Breast epithelium (tissue), 4 donors: ENCODE data around the gene CES4A. TPM values are rescaled to one million over a fixed set of nuclear protein-coding genes. Genes with fewer than 3 reads are reported as not detected.

Source experiments
- DNase-seq, 2 donors: peaks; one replicate each; pipeline ENCODE4 v3.0.0-alpha.2; 2019; ENCODE audit warnings: low spot score in 2 of 2
- H3K27ac ChIP-seq, 2 donors: fragments of 200-600 bp; sonication (generic) in 1 of 2; one replicate each; pipeline ENCODE4 v1.5.1; 2016 to 2019; ENCODE audit warnings: mild to moderate bottlenecking in 1 of 2
- H3K27me3 ChIP-seq, 2 donors: fragments of 200-600 bp; sonication (generic) in 1 of 2; one replicate each; pipeline versions ENCODE4 v1.5.1 to v1.6.0; 2017 to 2019; ENCODE audit warnings: control low read depth in 1 of 2, mild to moderate bottlenecking in 1 of 2
- H3K36me3 ChIP-seq: fragments of 200-600 bp; one replicate; pipeline ENCODE4 v1.5.1; 2019
- H3K4me1 ChIP-seq, 2 donors: fragments of 200-600 bp; sonication (generic); one replicate each; pipeline ENCODE4 v1.5.1; 2016 to 2019; ENCODE audit warnings: control low read depth in 1 of 2
- H3K4me3 ChIP-seq, 3 donors: fragments of 200-600 bp; sonication (generic); 1 replicate in 2 of 3; 2 replicates in 1 of 3; pipeline ENCODE4 v1.5.1; 2016 to 2019; ENCODE audit warnings: mild to moderate bottlenecking in 3 of 3, moderate library complexity in 2 of 3
- H3K9me3 ChIP-seq, 2 donors: fragments of 200-600 bp; sonication (generic) in 1 of 2; one replicate each; pipeline ENCODE4 v1.5.1; 2016 to 2019; ENCODE audit warnings: control low read depth in 1 of 2
- CTCF ChIP-seq, 3 donors: fragments of 450-650 bp; IDR thresholded peaks; one replicate each; pipeline ENCODE4 v1.5.1; 2016 to 2017; ENCODE audit warnings: antibody characterized with exemption in 3 of 3, mild to moderate bottlenecking in 3 of 3, moderate library complexity in 3 of 3
- POLR2A ChIP-seq: fragments of 450-650 bp; IDR thresholded peaks from one replicate; pipeline ENCODE4 v1.6.1; 2016; ENCODE audit warnings: antibody characterized with exemption, mild to moderate bottlenecking, moderate library complexity
- POLR2AphosphoS5 ChIP-seq, 3 donors: sonication (generic); formaldehyde crosslinking; IDR thresholded peaks; one replicate each; pipeline ENCODE4 v1.6.1; 2017; ENCODE audit warnings: antibody characterized with exemption in 3 of 3
- intact Hi-C: fragments of 100-400 bp; cut with DNase I; formaldehyde crosslinking; loops from one replicate; pipeline ENCODE4 v1.15.1; 2023; ENCODE audit warnings: low total_unique reads
- total RNA-seq, 3 donors: library from RNA; depleted of rRNA; stranded (reverse); fragments of >200 nt; gene quantifications; one replicate each; pipeline ENCODE4 v1.1.0, GENCODE V29; 2016

CES4A gene
- total RNA-seq, 3 donors from 2014 or later = 9.0 to 19.6 (median 11.1) TPM

GRCh38 chr16:67025210-67025550, 36.8 kb downstream of the CES4A start:
- H3K4me1 ChIP-seq = peaks cover 0 to under 1% of the 10 kb centered on the region in 2 donors
- H3K27ac ChIP-seq = no peak overlapping the region
- no peak overlapping the region for H3K4me3 ChIP-seq
- no peaks in the 10 kb centered on the region for H3K9me3 ChIP-seq
- TF ChIP-seq POLR2AphosphoS5 (IDR thresholded peaks at IDR 0.05) = no peak
- H3K36me3 ChIP-seq = no peaks in the 10 kb centered on the region
- DNase-seq = peak in 1 of 2 donors; percentile 9
- intact Hi-C loops = no loop called here
- no peaks in the 10 kb centered on the region for H3K27me3 ChIP-seq

- intact Hi-C loops = no loop called here
- Histone ChIP-seq H3K4me1 (peaks cover 5 to 8% of the 10 kb centered on the region in 2 donors), H3K36me3 (no peaks in the 10 kb centered on the region), H3K27me3 (no peaks in the 10 kb centered on the region), H3K9me3 (no peaks in the 10 kb centered on the region), H3K4me3 (no peak overlapping the region), H3K27ac (no peak overlapping the region)
- TF ChIP-seq POLR2AphosphoS5 (IDR thresholded peaks at IDR 0.05) (no peak), POLR2A (no peak), CTCF (IDR thresholded peaks at IDR 0.05) (no peak)
- DNase-seq = peak in 1 of 2 donors; percentile 7
Observed at GRCh38 chr16:67026570-67026969, 38.2 kb downstream of the CES4A start.

- intact Hi-C loops = no loop called here
- no peaks in the 10 kb centered on the region for H3K27me3 ChIP-seq
- H3K4me3 ChIP-seq = no peak overlapping the region
- DNase-seq = peak in 1 of 2 donors; percentile 7
- no peak overlapping the region for H3K27ac ChIP-seq
- no peaks in the 10 kb centered on the region for H3K36me3 ChIP-seq
- peaks cover 5 to 8% of the 10 kb centered on the region in 2 donors for H3K4me1 ChIP-seq
- TF ChIP-seq CTCF (IDR thresholded peaks at IDR 0.05) = no peak
- TF ChIP-seq POLR2A = no peak
- TF ChIP-seq POLR2AphosphoS5 (IDR thresholded peaks at IDR 0.05) = no peak
- no peaks in the 10 kb centered on the region for H3K9me3 ChIP-seq
Observed at GRCh38 chr16:67027046-67027445, 38.7 kb downstream of the CES4A start.

- Histone ChIP-seq H3K4me3 (peak overlapping the region; percentile 90 to 100 (median 96)), H3K36me3 (no peaks in the 10 kb centered on the region), H3K27ac (peak overlapping the region; percentile 96 to 100), H3K9me3 (no peaks in the 10 kb centered on the region), H3K27me3 (no peaks in the 10 kb centered on the region), H3K4me1 (peaks cover 5 to 8% of the 10 kb centered on the region in 2 donors)
- intact Hi-C loops = no loop called here
- TF ChIP-seq POLR2A = no peak
- no peak for TF ChIP-seq POLR2AphosphoS5 (IDR thresholded peaks at IDR 0.05)
- no peak for TF ChIP-seq CTCF (IDR thresholded peaks at IDR 0.05)
- no peak for DNase-seq
Observed at GRCh38 chr16:67028167-67028695, 39.8 kb downstream of the CES4A start.

GRCh38 chr16:67028696-67029253, 40.4 kb downstream of the CES4A start, which contains the start of gene CBFB:
TSS of gene CBFB (plus strand) at chr16:67029149. CDS start at chr16:67029408, 259 bp downstream.
- H3K4me1 ChIP-seq = peaks cover 5 to 8% of the 10 kb centered on the region in 2 donors
- no peaks in the 10 kb centered on the region for H3K27me3 ChIP-seq
- peak within 1 kb of the TSS; percentile 96 to 100 for H3K27ac ChIP-seq
- peak; percentile 86 to 88 for DNase-seq
- TF ChIP-seq CTCF (IDR thresholded peaks at IDR 0.05) (peak in 1 of 3 donors; percentile 31), POLR2AphosphoS5 (IDR thresholded peaks at IDR 0.05) (peak; percentile 62 to 87 (median 74)), POLR2A (peak; percentile 69)
- peak within 1 kb of the TSS; percentile 90 to 100 (median 96) for H3K4me3 ChIP-seq
- no peaks in the 10 kb centered on the region for H3K36me3 ChIP-seq
- intact Hi-C loops = no loop called here
- no peaks in the 10 kb centered on the region for H3K9me3 ChIP-seq
